GM23338 (cell line): ENCODE data around the gene NUB1.

Source experiments
- EZH2 ChIP-seq: fragments of 200-600 bp; sonication (generic); IDR thresholded peaks from one replicate; pipeline ENCODE4 v1.8.0; 2017; ENCODE audit warnings: antibody characterized with exemption, mild to moderate bottlenecking, low read depth; ENCODE audit not compliant: unreplicated experiment
- EZH2phosphoT487 ChIP-seq: fragments of 200-600 bp; sonication (generic); IDR thresholded peaks from one replicate; pipeline ENCODE4 v1.8.1; 2018; ENCODE audit warnings: antibody characterized with exemption; ENCODE audit not compliant: unreplicated experiment
- POLR2AphosphoS5 ChIP-seq: IDR thresholded peaks from 2 replicates; pipeline ENCODE4 v1.6.1; 2016; ENCODE audit warnings: antibody characterized with exemption, low read depth
- TF ChIP-seq, protein P1 (sequence below), 2 experiments: fragments of 200-600 bp in 1 of 2; sonication (generic) in 1 of 2; conservative IDR thresholded peaks; 2 replicates each; pipeline versions ENCODE4 v1.5.1 to v1.6.1; 2016 to 2017; ENCODE audit warnings: antibody characterized with exemption in 2 of 2, low read depth in 2 of 2, mild to moderate bottlenecking in 2 of 2, moderate library complexity in 1 of 2
- TF ChIP-seq, protein P2 (sequence below): IDR thresholded peaks from one replicate; pipeline ENCODE4 v1.6.1; 2018; ENCODE audit warnings: antibody characterized with exemption; ENCODE audit not compliant: unreplicated experiment
- TF ChIP-seq, protein P3 (sequence below): fragments of 250-450 bp; sonication (Bioruptor Pico); IDR thresholded peaks from 2 replicates; pipeline ENCODE4 v1.5.0; 2020; ENCODE audit warnings: mild to moderate bottlenecking, moderate library complexity

DNA sequence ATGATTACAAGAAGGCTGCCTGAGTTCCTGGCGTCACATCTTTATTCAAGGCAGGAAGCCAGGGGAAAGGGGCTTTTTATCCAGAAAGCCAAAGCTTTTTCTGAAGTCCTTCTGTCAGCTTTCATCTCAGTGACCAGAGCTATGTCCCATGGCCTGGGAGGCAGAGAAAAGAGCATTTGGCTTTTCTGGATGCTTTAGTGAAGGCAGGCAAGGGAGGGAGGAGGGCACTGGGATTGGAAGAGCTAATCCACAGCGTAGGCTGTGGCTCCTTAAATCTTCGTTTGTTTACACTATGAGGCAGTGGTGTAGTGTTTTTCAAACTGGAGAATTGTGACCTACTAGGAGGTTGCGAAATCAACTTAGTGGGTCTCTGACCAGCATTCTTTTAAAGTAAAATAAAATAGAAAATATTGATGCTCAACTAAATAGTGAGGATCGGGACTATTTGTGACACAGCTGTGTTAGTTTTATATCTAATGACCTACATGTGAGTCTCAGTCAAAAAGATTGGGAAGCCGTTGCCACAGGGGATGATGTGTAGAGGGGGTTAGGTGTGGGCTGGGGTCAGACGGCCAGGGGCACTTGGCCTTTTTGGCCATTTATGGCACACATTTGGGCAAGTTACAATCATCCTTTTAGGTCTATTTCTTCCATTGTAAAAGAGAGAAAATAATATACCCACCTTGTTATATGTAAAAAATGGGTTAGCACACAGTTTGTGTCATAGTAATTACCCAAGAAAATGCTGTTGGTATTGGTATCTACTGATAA lies 84.2 kb downstream of the NUB1 start:
- TF ChIP-seq POLR2AphosphoS5 = no peak
- TF ChIP-seq EZH2 = no peak
- TF ChIP-seq, protein P1, sequence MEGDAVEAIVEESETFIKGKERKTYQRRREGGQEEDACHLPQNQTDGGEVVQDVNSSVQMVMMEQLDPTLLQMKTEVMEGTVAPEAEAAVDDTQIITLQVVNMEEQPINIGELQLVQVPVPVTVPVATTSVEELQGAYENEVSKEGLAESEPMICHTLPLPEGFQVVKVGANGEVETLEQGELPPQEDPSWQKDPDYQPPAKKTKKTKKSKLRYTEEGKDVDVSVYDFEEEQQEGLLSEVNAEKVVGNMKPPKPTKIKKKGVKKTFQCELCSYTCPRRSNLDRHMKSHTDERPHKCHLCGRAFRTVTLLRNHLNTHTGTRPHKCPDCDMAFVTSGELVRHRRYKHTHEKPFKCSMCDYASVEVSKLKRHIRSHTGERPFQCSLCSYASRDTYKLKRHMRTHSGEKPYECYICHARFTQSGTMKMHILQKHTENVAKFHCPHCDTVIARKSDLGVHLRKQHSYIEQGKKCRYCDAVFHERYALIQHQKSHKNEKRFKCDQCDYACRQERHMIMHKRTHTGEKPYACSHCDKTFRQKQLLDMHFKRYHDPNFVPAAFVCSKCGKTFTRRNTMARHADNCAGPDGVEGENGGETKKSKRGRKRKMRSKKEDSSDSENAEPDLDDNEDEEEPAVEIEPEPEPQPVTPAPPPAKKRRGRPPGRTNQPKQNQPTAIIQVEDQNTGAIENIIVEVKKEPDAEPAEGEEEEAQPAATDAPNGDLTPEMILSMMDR (conservative IDR thresholded peaks at IDR 0.05; ENCODE audit: low read depth in 2 of 2) = no peak
- TF ChIP-seq EZH2phosphoT487 = no peak
- TF ChIP-seq, protein P2, sequence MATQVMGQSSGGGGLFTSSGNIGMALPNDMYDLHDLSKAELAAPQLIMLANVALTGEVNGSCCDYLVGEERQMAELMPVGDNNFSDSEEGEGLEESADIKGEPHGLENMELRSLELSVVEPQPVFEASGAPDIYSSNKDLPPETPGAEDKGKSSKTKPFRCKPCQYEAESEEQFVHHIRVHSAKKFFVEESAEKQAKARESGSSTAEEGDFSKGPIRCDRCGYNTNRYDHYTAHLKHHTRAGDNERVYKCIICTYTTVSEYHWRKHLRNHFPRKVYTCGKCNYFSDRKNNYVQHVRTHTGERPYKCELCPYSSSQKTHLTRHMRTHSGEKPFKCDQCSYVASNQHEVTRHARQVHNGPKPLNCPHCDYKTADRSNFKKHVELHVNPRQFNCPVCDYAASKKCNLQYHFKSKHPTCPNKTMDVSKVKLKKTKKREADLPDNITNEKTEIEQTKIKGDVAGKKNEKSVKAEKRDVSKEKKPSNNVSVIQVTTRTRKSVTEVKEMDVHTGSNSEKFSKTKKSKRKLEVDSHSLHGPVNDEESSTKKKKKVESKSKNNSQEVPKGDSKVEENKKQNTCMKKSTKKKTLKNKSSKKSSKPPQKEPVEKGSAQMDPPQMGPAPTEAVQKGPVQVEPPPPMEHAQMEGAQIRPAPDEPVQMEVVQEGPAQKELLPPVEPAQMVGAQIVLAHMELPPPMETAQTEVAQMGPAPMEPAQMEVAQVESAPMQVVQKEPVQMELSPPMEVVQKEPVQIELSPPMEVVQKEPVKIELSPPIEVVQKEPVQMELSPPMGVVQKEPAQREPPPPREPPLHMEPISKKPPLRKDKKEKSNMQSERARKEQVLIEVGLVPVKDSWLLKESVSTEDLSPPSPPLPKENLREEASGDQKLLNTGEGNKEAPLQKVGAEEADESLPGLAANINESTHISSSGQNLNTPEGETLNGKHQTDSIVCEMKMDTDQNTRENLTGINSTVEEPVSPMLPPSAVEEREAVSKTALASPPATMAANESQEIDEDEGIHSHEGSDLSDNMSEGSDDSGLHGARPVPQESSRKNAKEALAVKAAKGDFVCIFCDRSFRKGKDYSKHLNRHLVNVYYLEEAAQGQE = no peak
- TF ChIP-seq, protein P3, sequence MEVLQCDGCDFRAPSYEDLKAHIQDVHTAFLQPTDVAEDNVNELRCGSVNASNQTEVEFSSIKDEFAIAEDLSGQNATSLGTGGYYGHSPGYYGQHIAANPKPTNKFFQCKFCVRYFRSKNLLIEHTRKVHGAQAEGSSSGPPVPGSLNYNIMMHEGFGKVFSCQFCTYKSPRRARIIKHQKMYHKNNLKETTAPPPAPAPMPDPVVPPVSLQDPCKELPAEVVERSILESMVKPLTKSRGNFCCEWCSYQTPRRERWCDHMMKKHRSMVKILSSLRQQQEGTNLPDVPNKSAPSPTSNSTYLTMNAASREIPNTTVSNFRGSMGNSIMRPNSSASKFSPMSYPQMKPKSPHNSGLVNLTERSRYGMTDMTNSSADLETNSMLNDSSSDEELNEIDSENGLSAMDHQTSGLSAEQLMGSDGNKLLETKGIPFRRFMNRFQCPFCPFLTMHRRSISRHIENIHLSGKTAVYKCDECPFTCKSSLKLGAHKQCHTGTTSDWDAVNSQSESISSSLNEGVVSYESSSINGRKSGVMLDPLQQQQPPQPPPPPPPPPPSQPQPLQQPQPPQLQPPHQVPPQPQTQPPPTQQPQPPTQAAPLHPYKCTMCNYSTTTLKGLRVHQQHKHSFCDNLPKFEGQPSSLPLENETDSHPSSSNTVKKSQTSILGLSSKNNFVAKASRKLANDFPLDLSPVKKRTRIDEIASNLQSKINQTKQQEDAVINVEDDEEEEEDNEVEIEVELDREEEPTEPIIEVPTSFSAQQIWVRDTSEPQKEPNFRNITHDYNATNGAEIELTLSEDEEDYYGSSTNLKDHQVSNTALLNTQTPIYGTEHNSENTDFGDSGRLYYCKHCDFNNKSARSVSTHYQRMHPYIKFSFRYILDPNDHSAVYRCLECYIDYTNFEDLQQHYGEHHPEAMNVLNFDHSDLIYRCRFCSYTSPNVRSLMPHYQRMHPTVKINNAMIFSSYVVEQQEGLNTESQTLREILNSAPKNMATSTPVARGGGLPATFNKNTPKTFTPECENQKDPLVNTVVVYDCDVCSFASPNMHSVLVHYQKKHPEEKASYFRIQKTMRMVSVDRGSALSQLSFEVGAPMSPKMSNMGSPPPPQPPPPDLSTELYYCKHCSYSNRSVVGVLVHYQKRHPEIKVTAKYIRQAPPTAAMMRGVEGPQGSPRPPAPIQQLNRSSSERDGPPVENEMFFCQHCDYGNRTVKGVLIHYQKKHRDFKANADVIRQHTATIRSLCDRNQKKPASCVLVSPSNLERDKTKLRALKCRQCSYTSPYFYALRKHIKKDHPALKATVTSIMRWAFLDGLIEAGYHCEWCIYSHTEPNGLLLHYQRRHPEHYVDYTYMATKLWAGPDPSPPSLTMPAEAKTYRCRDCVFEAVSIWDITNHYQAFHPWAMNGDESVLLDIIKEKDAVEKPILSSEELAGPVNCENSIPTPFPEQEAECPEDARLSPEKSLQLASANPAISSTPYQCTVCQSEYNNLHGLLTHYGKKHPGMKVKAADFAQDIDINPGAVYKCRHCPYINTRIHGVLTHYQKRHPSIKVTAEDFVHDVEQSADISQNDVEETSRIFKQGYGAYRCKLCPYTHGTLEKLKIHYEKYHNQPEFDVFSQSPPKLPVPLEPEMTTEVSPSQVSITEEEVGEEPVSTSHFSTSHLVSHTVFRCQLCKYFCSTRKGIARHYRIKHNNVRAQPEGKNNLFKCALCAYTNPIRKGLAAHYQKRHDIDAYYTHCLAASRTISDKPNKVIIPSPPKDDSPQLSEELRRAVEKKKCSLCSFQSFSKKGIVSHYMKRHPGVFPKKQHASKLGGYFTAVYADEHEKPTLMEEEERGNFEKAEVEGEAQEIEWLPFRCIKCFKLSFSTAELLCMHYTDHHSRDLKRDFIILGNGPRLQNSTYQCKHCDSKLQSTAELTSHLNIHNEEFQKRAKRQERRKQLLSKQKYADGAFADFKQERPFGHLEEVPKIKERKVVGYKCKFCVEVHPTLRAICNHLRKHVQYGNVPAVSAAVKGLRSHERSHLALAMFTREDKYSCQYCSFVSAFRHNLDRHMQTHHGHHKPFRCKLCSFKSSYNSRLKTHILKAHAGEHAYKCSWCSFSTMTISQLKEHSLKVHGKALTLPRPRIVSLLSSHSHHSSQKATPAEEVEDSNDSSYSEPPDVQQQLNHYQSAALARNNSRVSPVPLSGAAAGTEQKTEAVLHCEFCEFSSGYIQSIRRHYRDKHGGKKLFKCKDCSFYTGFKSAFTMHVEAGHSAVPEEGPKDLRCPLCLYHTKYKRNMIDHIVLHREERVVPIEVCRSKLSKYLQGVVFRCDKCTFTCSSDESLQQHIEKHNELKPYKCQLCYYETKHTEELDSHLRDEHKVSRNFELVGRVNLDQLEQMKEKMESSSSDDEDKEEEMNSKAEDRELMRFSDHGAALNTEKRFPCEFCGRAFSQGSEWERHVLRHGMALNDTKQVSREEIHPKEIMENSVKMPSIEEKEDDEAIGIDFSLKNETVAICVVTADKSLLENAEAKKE = no peak
